Thyroid gland (tissue), 4 donors: ENCODE measurements around the gene CCDC9B. TPM values are rescaled to one million over a fixed set of nuclear protein-coding genes. Genes with fewer than 3 reads are reported as not detected.

Source experiments
- DNase-seq, 2 donors: peaks; one replicate each; pipeline ENCODE4 v3.0.0-alpha.2; 2019
- H3K27ac ChIP-seq, 3 donors: fragments of 200-600 bp; sonication (generic); 1 replicate in 2 of 3; 2 replicates in 1 of 3; pipeline ENCODE4 v1.5.1; 2016 to 2019; ENCODE audit warnings: mild to moderate bottlenecking in 1 of 3, moderate library complexity in 1 of 3
- H3K27me3 ChIP-seq: fragments of 200-600 bp; sonication (generic); one replicate; pipeline ENCODE4 v1.5.1; 2019
- H3K36me3 ChIP-seq, 2 donors: fragments of 200-600 bp; sonication (generic); one replicate each; pipeline ENCODE4 v1.5.1; 2016 to 2019
- H3K4me1 ChIP-seq, 2 donors: fragments of 200-600 bp; sonication (generic); one replicate each; pipeline ENCODE4 v1.5.1; 2017 to 2019
- H3K4me3 ChIP-seq, 3 donors: fragments of 200-600 bp; sonication (generic); replicated peaks in 1 of 3; 1 replicate in 2 of 3; 2 replicates in 1 of 3; pipeline ENCODE4 v1.5.1; 2016; ENCODE audit warnings: mild to moderate bottlenecking in 1 of 3
- H3K9me3 ChIP-seq: fragments of 200-600 bp; sonication (generic); one replicate; pipeline ENCODE4 v1.5.1; 2017
- POLR2A ChIP-seq, 2 donors: fragments of 450-650 bp; IDR thresholded peaks; one replicate each; pipeline ENCODE4 v1.6.1; 2017; ENCODE audit warnings: antibody characterized with exemption in 2 of 2, mild to moderate bottlenecking in 2 of 2, moderate library complexity in 1 of 2
- WGBS, 2 donors: methylation state at CpG; one replicate each; pipeline ENCODE4 v1.1.5; 2017; 5-methylcytosine and 5-hydroxymethylcytosine counted together
- intact Hi-C: fragments of 100-400 bp; cut with DNase I; formaldehyde crosslinking; loops from one replicate; pipeline ENCODE4 v1.15.1; 2023
- total RNA-seq, 4 donors: library from RNA; depleted of rRNA; stranded (reverse); fragments of >200 nt; gene quantifications; one replicate each; pipeline ENCODE4 v1.2.3, GENCODE V29; 2016
- TF ChIP-seq, protein P1 (sequence below), 6 experiments: fragments of 200-600 bp in 3 of 6; fragments of 450-650 bp in 3 of 6; sonication (generic) in 3 of 6; IDR thresholded peaks; one replicate each; pipeline ENCODE4 v1.5.1; 2016 to 2019; ENCODE audit warnings: antibody characterized with exemption in 6 of 6, mild to moderate bottlenecking in 2 of 6, inconsistent platforms in 1 of 6, moderate library complexity in 1 of 6

CCDC9B gene
- total RNA-seq, 4 donors from 2014 or later = 54.2 to 126 (median 97.5) TPM

DNA sequence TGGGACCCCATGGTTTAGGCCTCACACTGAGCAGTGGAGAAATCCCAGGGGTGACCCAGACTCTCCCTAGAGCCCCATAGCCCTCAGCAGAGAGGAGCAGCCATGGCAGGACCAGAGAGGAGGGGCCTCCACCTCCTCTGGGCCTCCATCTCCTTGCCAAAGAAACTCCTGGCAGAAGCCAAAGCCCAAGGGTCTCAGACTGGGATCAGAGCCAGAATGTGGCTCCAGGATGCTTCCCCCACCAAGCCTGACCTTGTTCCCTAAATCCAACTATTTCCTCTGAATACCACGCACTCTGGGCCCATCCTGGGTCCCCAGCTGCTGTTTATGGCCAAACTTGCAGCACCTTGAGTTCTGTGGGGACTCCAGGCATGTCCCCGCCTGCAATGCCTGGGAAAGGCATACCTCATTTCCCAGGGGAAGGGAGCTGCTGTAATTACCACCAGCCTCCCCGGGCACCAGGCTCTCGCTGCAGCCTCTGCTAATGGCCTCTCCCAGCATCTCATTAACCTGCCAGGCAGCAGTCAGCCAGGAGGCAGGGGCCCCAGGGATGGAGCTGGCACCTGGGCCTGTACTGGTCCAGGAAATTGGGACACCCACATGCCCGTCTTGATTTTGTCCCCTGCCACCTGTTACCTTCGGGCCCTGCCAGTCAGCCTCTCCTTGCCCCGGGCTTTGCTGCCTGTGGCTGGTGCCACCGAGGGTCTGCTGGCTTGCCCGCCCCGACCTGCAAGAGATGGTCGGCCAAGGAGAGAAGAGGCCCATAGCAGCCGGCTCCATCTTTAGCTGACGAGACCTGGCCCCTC, 4.6 kb downstream of the CCDC9B start:
- Histone ChIP-seq H3K27me3 (no peaks in the 10 kb centered on the region), H3K36me3 (peaks cover 19% of the 10 kb centered on the region in 2 donors), H3K4me3 (no peak overlapping the region), H3K27ac (peak overlapping the region; percentile 21 to 99 (median 99)), H3K4me1 (peaks cover 65 to 97% of the 10 kb centered on the region in 2 donors), H3K9me3 (no peaks in the 10 kb centered on the region)
- no peak for DNase-seq
- no peak for TF ChIP-seq POLR2A (IDR thresholded peaks at IDR 0.05)
- TF ChIP-seq, protein P1, sequence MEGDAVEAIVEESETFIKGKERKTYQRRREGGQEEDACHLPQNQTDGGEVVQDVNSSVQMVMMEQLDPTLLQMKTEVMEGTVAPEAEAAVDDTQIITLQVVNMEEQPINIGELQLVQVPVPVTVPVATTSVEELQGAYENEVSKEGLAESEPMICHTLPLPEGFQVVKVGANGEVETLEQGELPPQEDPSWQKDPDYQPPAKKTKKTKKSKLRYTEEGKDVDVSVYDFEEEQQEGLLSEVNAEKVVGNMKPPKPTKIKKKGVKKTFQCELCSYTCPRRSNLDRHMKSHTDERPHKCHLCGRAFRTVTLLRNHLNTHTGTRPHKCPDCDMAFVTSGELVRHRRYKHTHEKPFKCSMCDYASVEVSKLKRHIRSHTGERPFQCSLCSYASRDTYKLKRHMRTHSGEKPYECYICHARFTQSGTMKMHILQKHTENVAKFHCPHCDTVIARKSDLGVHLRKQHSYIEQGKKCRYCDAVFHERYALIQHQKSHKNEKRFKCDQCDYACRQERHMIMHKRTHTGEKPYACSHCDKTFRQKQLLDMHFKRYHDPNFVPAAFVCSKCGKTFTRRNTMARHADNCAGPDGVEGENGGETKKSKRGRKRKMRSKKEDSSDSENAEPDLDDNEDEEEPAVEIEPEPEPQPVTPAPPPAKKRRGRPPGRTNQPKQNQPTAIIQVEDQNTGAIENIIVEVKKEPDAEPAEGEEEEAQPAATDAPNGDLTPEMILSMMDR (IDR thresholded peaks at IDR 0.05) = no peak
- intact Hi-C loops = no loop called here
- 86% methylated on average over 10 to 11 of the region's 13 CpGs for WGBS, 2 donors

DNA sequence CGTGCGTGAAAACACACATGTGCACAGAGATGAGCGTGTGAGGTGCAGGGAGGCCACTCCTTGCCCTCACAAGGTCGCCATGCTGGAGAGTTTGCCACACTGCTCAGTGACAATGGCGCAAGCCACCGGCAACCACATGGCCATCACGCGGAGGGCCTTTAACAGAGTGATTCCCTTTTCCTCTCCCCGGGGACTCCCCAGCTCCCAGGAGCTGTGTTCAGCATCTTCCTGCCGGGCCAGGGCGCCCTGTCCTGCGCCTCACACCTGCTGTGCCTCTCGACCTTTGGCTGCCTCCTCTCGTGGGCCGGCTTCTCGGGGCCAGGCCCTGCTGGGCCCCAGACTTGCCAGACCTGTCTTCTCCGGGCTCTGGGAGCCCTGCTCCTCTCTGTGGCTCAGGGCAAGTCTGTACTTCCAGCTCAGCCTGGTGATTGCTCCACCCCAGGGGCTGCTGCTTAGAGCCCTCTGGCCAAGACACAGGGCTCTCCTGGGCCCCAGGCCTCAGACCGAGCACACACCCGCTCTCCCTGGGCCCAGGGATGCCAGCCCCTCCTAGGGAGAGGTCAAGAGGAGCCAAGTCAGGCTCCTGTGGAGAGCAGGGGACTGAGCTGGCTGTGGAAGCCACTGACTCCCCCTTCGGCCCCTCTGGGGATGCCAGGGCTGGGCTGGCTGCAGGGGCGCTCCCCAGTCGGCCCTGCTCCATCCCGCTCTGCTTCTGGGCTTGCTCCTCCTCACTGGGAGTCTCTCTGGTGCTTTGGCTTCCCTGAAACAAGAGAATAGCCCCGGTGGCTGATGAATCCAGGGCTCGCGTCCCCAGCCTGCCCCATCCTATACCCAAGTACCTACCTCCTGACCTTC, 5.6 kb downstream of the CCDC9B start:
- Histone ChIP-seq H3K4me3 (no peak overlapping the region), H3K4me1 (peaks cover 66 to 98% of the 10 kb centered on the region in 2 donors), H3K36me3 (peaks cover 19% of the 10 kb centered on the region in 2 donors), H3K27ac (peak overlapping the region; percentile 95 to 99 (median 99)), H3K9me3 (no peaks in the 10 kb centered on the region), H3K27me3 (no peaks in the 10 kb centered on the region)
- intact Hi-C loops = no loop called here
- TF ChIP-seq, protein P1 (IDR thresholded peaks at IDR 0.05) = no peak
- TF ChIP-seq POLR2A (IDR thresholded peaks at IDR 0.05) = no peak
- DNase-seq = peak in 1 of 2 donors; percentile 16
- WGBS, 2 donors = 86 to 87% methylated on average over 21 to 24 of the region's 26 CpGs

DNA sequence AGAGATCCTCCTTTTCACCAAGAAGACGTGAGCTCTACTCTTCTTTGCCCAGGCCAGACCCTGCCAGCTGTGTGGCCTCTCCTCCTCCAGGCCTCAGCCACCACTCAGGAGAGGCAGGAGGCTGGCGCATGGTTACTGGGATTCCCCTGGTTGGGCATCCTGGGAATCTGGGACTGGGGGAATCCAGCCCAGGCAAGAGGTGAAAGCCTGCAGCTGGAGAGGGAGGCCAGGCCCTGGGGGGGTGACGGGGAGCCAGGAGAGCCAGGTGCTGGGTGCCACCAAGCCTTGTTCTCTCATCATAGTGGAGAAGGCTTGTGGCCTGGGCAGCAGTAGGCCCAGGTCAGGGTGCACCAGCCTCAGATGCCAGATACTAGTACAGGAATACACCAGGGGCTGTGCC, 6.2 kb downstream of the CCDC9B start:
- peaks cover 68 to 98% of the 10 kb centered on the region in 2 donors for H3K4me1 ChIP-seq
- H3K36me3 ChIP-seq = peaks cover 19% of the 10 kb centered on the region in 2 donors
- H3K27ac ChIP-seq = peak overlapping the region; percentile 95 to 99 (median 99)
- H3K9me3 ChIP-seq = no peaks in the 10 kb centered on the region
- TF ChIP-seq, protein P1 (IDR thresholded peaks at IDR 0.05) = no peak
- no peak for TF ChIP-seq POLR2A (IDR thresholded peaks at IDR 0.05)
- intact Hi-C loops = no loop called here
- H3K4me3 ChIP-seq = no peak overlapping the region
- no peaks in the 10 kb centered on the region for H3K27me3 ChIP-seq
- WGBS, 2 donors = 50 to 100% methylated on average over 1 to 2 of the region's 3 CpGs
- DNase-seq = peak in 1 of 2 donors; percentile 30

DNA sequence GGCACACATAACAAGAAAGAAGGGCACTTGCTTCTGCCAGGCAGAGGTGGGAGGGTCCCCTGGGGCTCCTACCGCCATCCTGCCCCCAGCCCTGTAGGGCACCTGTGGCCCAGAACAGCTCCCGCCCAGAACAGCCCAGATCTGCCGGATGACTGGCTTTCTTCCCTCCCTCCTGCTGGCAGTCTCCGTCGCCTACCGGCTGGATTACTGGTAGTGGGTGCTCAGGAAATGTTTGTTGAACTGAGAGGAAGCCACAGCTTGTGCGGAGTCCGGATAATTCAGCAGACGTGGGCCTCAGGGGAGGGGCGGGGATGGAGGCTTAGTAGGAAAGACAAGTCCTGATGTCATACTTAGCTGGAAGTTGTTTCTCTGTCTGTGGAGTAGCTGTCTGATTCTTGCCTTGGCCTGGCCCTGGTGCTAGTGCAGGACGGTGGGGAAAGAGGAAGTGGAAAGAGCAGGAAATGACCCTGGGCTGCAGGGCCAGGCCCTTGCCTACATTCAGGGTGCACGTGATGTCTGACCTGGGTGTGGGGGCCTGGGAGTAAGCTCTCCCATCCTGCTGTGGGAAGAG, 6.7 kb downstream of the CCDC9B start:
- H3K4me3 ChIP-seq = no peak overlapping the region
- DNase-seq = peak; percentile 80 to 82
- peaks cover 68 to 98% of the 10 kb centered on the region in 2 donors for H3K4me1 ChIP-seq
- TF ChIP-seq, protein P1 (IDR thresholded peaks at IDR 0.05) = no peak
- peak in 1 of 2 donors; percentile 66 for TF ChIP-seq POLR2A (IDR thresholded peaks at IDR 0.05)
- 14 to 22% methylated on average over 9 to 12 of the region's 12 CpGs for WGBS, 2 donors
- H3K9me3 ChIP-seq = no peaks in the 10 kb centered on the region
- H3K36me3 ChIP-seq = peaks cover 19% of the 10 kb centered on the region in 2 donors
- peak overlapping the region; percentile 95 to 99 (median 99) for H3K27ac ChIP-seq
- no peaks in the 10 kb centered on the region for H3K27me3 ChIP-seq
- intact Hi-C loops = no loop called here
